ENCODE measurements around the gene CHST8.

CHST8 gene

GRCh38 chr19:33802001-33802400 lies 180.2 kb downstream of the CHST8 start:
- peaks cover 10% of the 10 kb centered on the region for H3K27me3 ChIP-seq (replicated peaks; ENCODE audit: control insufficient read depth, insufficient read depth, low read length)
- no peaks in the 10 kb centered on the region for H3K9me3 ChIP-seq (ENCODE audit: control insufficient read depth, low read length)
- no peaks in the 10 kb centered on the region for H3K36me3 ChIP-seq (ENCODE audit: control insufficient read depth, insufficient read depth, low read length, severe bottlenecking)
- H3K9ac ChIP-seq (ENCODE audit: low read length): no peak overlapping the region
- H3K4me1 ChIP-seq (ENCODE audit: control insufficient read depth, insufficient read depth, low read length): no peaks in the 10 kb centered on the region
- DNase-seq (ENCODE audit: low read depth): no peak
- no peak overlapping the region for H3K4me3 ChIP-seq (ENCODE audit: low read length)

- Histone ChIP-seq H3K36me3 (ENCODE audit: control insufficient read depth, insufficient read depth, low read length, severe bottlenecking) (no peaks in the 10 kb centered on the region), H3K27me3 (replicated peaks; ENCODE audit: control insufficient read depth, insufficient read depth, low read length) (peaks cover 10% of the 10 kb centered on the region), H3K4me1 (ENCODE audit: control insufficient read depth, insufficient read depth, low read length) (no peaks in the 10 kb centered on the region), H3K4me3 (ENCODE audit: low read length) (no peak overlapping the region), H3K9ac (ENCODE audit: low read length) (no peak overlapping the region), H3K9me3 (ENCODE audit: control insufficient read depth, low read length) (no peaks in the 10 kb centered on the region)
- DNase-seq (ENCODE audit: low read depth): no peak
Observed at GRCh38 chr19:33802801-33803200, 181.0 kb downstream of the CHST8 start.

- DNase-seq (ENCODE audit: low read depth): no peak
- Histone ChIP-seq H3K4me3 (ENCODE audit: low read length) (no peak overlapping the region), H3K27me3 (replicated peaks; ENCODE audit: control insufficient read depth, insufficient read depth, low read length) (peaks cover 9% of the 10 kb centered on the region), H3K9ac (ENCODE audit: low read length) (no peak overlapping the region), H3K36me3 (ENCODE audit: control insufficient read depth, insufficient read depth, low read length, severe bottlenecking) (no peaks in the 10 kb centered on the region), H3K9me3 (ENCODE audit: control insufficient read depth, low read length) (no peaks in the 10 kb centered on the region), H3K4me1 (ENCODE audit: control insufficient read depth, insufficient read depth, low read length) (no peaks in the 10 kb centered on the region)
Observed at GRCh38 chr19:33803383-33803782, 181.6 kb downstream of the CHST8 start.

GRCh38 chr19:33804021-33804799 lies 182.5 kb downstream of the CHST8 start:
- Histone ChIP-seq H3K27me3 (replicated peaks; ENCODE audit: control insufficient read depth, insufficient read depth, low read length) (peaks cover 2% of the 10 kb centered on the region), H3K4me3 (ENCODE audit: low read length) (no peak overlapping the region), H3K9me3 (ENCODE audit: control insufficient read depth, low read length) (no peaks in the 10 kb centered on the region), H3K9ac (ENCODE audit: low read length) (no peak overlapping the region), H3K4me1 (ENCODE audit: control insufficient read depth, insufficient read depth, low read length) (no peaks in the 10 kb centered on the region), H3K36me3 (ENCODE audit: control insufficient read depth, insufficient read depth, low read length, severe bottlenecking) (no peaks in the 10 kb centered on the region)
- peak; percentile 13 for DNase-seq (ENCODE audit: low read depth)

GRCh38 chr19:33805313-33805712 lies 183.6 kb downstream of the CHST8 start:
- Histone ChIP-seq H3K9me3 (ENCODE audit: control insufficient read depth, low read length) (no peaks in the 10 kb centered on the region), H3K4me1 (ENCODE audit: control insufficient read depth, insufficient read depth, low read length) (no peaks in the 10 kb centered on the region), H3K36me3 (ENCODE audit: control insufficient read depth, insufficient read depth, low read length, severe bottlenecking) (no peaks in the 10 kb centered on the region), H3K27me3 (replicated peaks; ENCODE audit: control insufficient read depth, insufficient read depth, low read length) (no peaks in the 10 kb centered on the region), H3K9ac (ENCODE audit: low read length) (no peak overlapping the region), H3K4me3 (ENCODE audit: low read length) (no peak overlapping the region)
- DNase-seq (ENCODE audit: low read depth): no peak

- Histone ChIP-seq H3K36me3 (ENCODE audit: control insufficient read depth, insufficient read depth, low read length, severe bottlenecking) (no peaks in the 10 kb centered on the region), H3K4me3 (ENCODE audit: low read length) (no peak overlapping the region), H3K9me3 (ENCODE audit: control insufficient read depth, low read length) (no peaks in the 10 kb centered on the region), H3K9ac (ENCODE audit: low read length) (no peak overlapping the region), H3K27me3 (replicated peaks; ENCODE audit: control insufficient read depth, insufficient read depth, low read length) (no peaks in the 10 kb centered on the region), H3K4me1 (ENCODE audit: control insufficient read depth, insufficient read depth, low read length) (no peaks in the 10 kb centered on the region)
- DNase-seq (ENCODE audit: low read depth): no peak
Observed at GRCh38 chr19:33805840-33806433, 184.2 kb downstream of the CHST8 start.

- no peak for DNase-seq (ENCODE audit: low read depth)
- H3K36me3 ChIP-seq (ENCODE audit: control insufficient read depth, insufficient read depth, low read length, severe bottlenecking): no peaks in the 10 kb centered on the region
Observed at GRCh38 chr19:33806434-33806881, 184.7 kb downstream of the CHST8 start.

GRCh38 chr19:33808399-33808798 lies 186.6 kb downstream of the CHST8 start:
- Histone ChIP-seq H3K36me3 (ENCODE audit: control insufficient read depth, insufficient read depth, low read length, severe bottlenecking) (no peaks in the 10 kb centered on the region), H3K4me3 (ENCODE audit: low read length) (no peak overlapping the region), H3K9me3 (ENCODE audit: control insufficient read depth, low read length) (no peaks in the 10 kb centered on the region), H3K9ac (ENCODE audit: low read length) (no peak overlapping the region), H3K27me3 (replicated peaks; ENCODE audit: control insufficient read depth, insufficient read depth, low read length) (no peaks in the 10 kb centered on the region), H3K4me1 (ENCODE audit: control insufficient read depth, insufficient read depth, low read length) (no peaks in the 10 kb centered on the region)
- no peak for DNase-seq (ENCODE audit: low read depth)

More at GRCh38 chr19:33806434-33806881, 184.7 kb downstream of the CHST8 start:
- H3K27me3 ChIP-seq (replicated peaks; ENCODE audit: control insufficient read depth, insufficient read depth, low read length): no peaks in the 10 kb centered on the region
- no peaks in the 10 kb centered on the region for H3K9me3 ChIP-seq (ENCODE audit: control insufficient read depth, low read length)
- H3K4me3 ChIP-seq (ENCODE audit: low read length): no peak overlapping the region
- no peak overlapping the region for H3K9ac ChIP-seq (ENCODE audit: low read length)
- no peaks in the 10 kb centered on the region for H3K4me1 ChIP-seq (ENCODE audit: control insufficient read depth, insufficient read depth, low read length)

GRCh38 chr19:33809960-33810359 lies 188.2 kb downstream of the CHST8 start:
- DNase-seq (ENCODE audit: low read depth): peak; percentile 4
- Histone ChIP-seq H3K27me3 (replicated peaks; ENCODE audit: control insufficient read depth, insufficient read depth, low read length) (no peaks in the 10 kb centered on the region), H3K36me3 (ENCODE audit: control insufficient read depth, insufficient read depth, low read length, severe bottlenecking) (no peaks in the 10 kb centered on the region), H3K4me3 (ENCODE audit: low read length) (no peak overlapping the region), H3K9me3 (ENCODE audit: control insufficient read depth, low read length) (no peaks in the 10 kb centered on the region), H3K9ac (ENCODE audit: low read length) (no peak overlapping the region), H3K4me1 (ENCODE audit: control insufficient read depth, insufficient read depth, low read length) (no peaks in the 10 kb centered on the region)

- H3K9me3 ChIP-seq (ENCODE audit: control insufficient read depth, low read length): no peaks in the 10 kb centered on the region
- H3K36me3 ChIP-seq (ENCODE audit: control insufficient read depth, insufficient read depth, low read length, severe bottlenecking): no peaks in the 10 kb centered on the region
- H3K9ac ChIP-seq (ENCODE audit: low read length): no peak overlapping the region
- DNase-seq (ENCODE audit: low read depth): no peak
- no peaks in the 10 kb centered on the region for H3K4me1 ChIP-seq (ENCODE audit: control insufficient read depth, insufficient read depth, low read length)
- no peak overlapping the region for H3K4me3 ChIP-seq (ENCODE audit: low read length)
- no peaks in the 10 kb centered on the region for H3K27me3 ChIP-seq (replicated peaks; ENCODE audit: control insufficient read depth, insufficient read depth, low read length)
Observed at GRCh38 chr19:33810821-33811220, 189.1 kb downstream of the CHST8 start.

GRCh38 chr19:33811246-33811645 lies 189.5 kb downstream of the CHST8 start:
- DNase-seq (ENCODE audit: low read depth): no peak
- no peaks in the 10 kb centered on the region for H3K36me3 ChIP-seq (ENCODE audit: control insufficient read depth, insufficient read depth, low read length, severe bottlenecking)

More at GRCh38 chr19:33811246-33811645, 189.5 kb downstream of the CHST8 start:
- Histone ChIP-seq H3K27me3 (replicated peaks; ENCODE audit: control insufficient read depth, insufficient read depth, low read length) (no peaks in the 10 kb centered on the region), H3K9ac (ENCODE audit: low read length) (no peak overlapping the region), H3K4me1 (ENCODE audit: control insufficient read depth, insufficient read depth, low read length) (no peaks in the 10 kb centered on the region), H3K9me3 (ENCODE audit: control insufficient read depth, low read length) (no peaks in the 10 kb centered on the region), H3K4me3 (ENCODE audit: low read length) (no peak overlapping the region)

Data from adipocyte (in vitro differentiated cells).